Hematopoietic multipotent progenitor cell treated with erythropoietin and hydrocortisone succinate and interleukin-3 and kit ligand, for 17 days (in vitro differentiated cells): ENCODE results near the gene GALNT2.

Experiments used
- DNase-seq: peaks from one replicate; pipeline ENCODE4 v3.0.0-alpha.2; 2015; ENCODE audit warnings: low spot score

The GALNT2 gene

GRCh38 chr1:230278871-230279582, 212.0 kb downstream of the GALNT2 start:
- no peak for DNase-seq

- no peak for DNase-seq
Observed at GRCh38 chr1:230279583-230279945, 212.5 kb downstream of the GALNT2 start.

- peak; percentile 17 for DNase-seq
Observed at GRCh38 chr1:230280054-230280795, 213.2 kb downstream of the GALNT2 start.

GRCh38 chr1:230280906-230281413, 213.9 kb downstream of the GALNT2 start:
- no peak for DNase-seq

- DNase-seq, result no peak
Observed at GRCh38 chr1:230281556-230281955, 214.5 kb downstream of the GALNT2 start.

GRCh38 chr1:230282157-230282556, 215.1 kb downstream of the GALNT2 start:
- peak; percentile 45 for DNase-seq

GRCh38 chr1:230283678-230284077, 216.6 kb downstream of the GALNT2 start:
- no peak for DNase-seq

- no peak for DNase-seq
Observed at GRCh38 chr1:230284891-230285290, 217.9 kb downstream of the GALNT2 start.

GRCh38 chr1:230285351-230285750, 218.3 kb downstream of the GALNT2 start:
- DNase-seq, result no peak

- no peak for DNase-seq
Observed at GRCh38 chr1:230286166-230286889, 219.3 kb downstream of the GALNT2 start.

- DNase-seq, result no peak
Observed at GRCh38 chr1:230286890-230287269, 219.8 kb downstream of the GALNT2 start.

GRCh38 chr1:230287674-230288315, 220.8 kb downstream of the GALNT2 start:
- no peak for DNase-seq

- no peak for DNase-seq
Observed at GRCh38 chr1:230288641-230289349, 221.8 kb downstream of the GALNT2 start.

- no peak for DNase-seq
Observed at GRCh38 chr1:230289350-230289644, 222.3 kb downstream of the GALNT2 start.

GRCh38 chr1:230291731-230292620, 224.9 kb downstream of the GALNT2 start:
- DNase-seq, result no peak

- no peak for DNase-seq
Observed at GRCh38 chr1:230292689-230293389, 225.8 kb downstream of the GALNT2 start.

- no peak for DNase-seq
Observed at GRCh38 chr1:230293390-230293700, 226.3 kb downstream of the GALNT2 start.

GRCh38 chr1:230295367-230295766, 228.3 kb downstream of the GALNT2 start:
- DNase-seq, result no peak

GRCh38 chr1:230299191-230300006, 232.4 kb downstream of the GALNT2 start:
- no peak for DNase-seq
